ENCODE results near the gene RBBP4.

Gene RBBP4

GRCh38 chr1:32727876-32728275 is 76.9 kb downstream of the RBBP4 start:
- no peak for DNase-seq

- DNase-seq, result no peak
Observed at GRCh38 chr1:32728413-32729077, 77.5 kb downstream of the RBBP4 start.

- DNase-seq, result no peak
Observed at GRCh38 chr1:32729254-32730046, 78.4 kb downstream of the RBBP4 start.

- DNase-seq, result no peak
Observed at GRCh38 chr1:32733582-32734321, 82.7 kb downstream of the RBBP4 start.
